H1 (cell line): ENCODE results near the gene ARL3. TPM values are rescaled to one million over a fixed set of nuclear protein-coding genes. Genes with fewer than 3 reads are reported as not detected.

Experiments
- ASH2L ChIP-seq: fragments of 200-600, 300-600 bp; sonication (generic); IDR thresholded peaks from one replicate; pipeline ENCODE4 v1.7.1; 2017; ENCODE audit warnings: low read length
- BACH1 ChIP-seq: IDR thresholded peaks from 2 replicates; pipeline ENCODE4 v1.6.1; 2012; ENCODE audit warnings: low read length, improper control_type of control experiment
- CHD1 ChIP-seq: IDR thresholded peaks from 2 replicates; pipeline ENCODE4 v1.6.1; 2012; ENCODE audit warnings: low read depth, low read length, improper control_type of control experiment
- FOSL1 ChIP-seq: IDR thresholded peaks from 2 replicates; pipeline ENCODE4 v1.6.1; 2011; ENCODE audit warnings: mild to moderate bottlenecking, low read depth, low read length, moderate library complexity; ENCODE audit not compliant: insufficient read depth
- KDM1A ChIP-seq: fragments of 200-600, 300-600 bp; sonication (generic); IDR thresholded peaks from 2 replicates; pipeline ENCODE4 v1.7.1; 2016; ENCODE audit warnings: mild to moderate bottlenecking, low read length, borderline replicate concordance
- NRF1 ChIP-seq: IDR thresholded peaks from 2 replicates; pipeline ENCODE4 v1.6.1; 2011; ENCODE audit warnings: mild to moderate bottlenecking, low read depth, low read length, improper control_type of control experiment
- SAP30 ChIP-seq: fragments of 300-600 bp; sonication (generic); IDR thresholded peaks from 2 replicates; pipeline ENCODE4 v1.7.1; 2012; ENCODE audit warnings: low read length, moderate library complexity, mild to moderate bottlenecking, inconsistent platforms; ENCODE audit not compliant: insufficient read depth, insufficient replicate concordance
- polyA plus RNA-seq, 7 experiments: library from polyadenylated mRNA; depleted of rRNA in 3 of 7; stranded (reverse) in 5 of 7; unstranded in 2 of 7; fragments of >200 nt in 5 of 7; fragments of 200-250 nt in 2 of 7; gene quantifications; 1 replicate in 5 of 7; 2 replicates in 1 of 7; 4 replicates in 1 of 7; pipeline versions ENCODE4 v1.2.1 to v1.2.3, GENCODE V29; 2011 to 2013; ENCODE audit warnings: missing spikeins in 2 of 7, mixed read lengths in 2 of 7
- total RNA-seq: library from RNA; stranded (reverse); fragmentation: NEBNext Ultra II Directional; extraction: Animal tissue kit (Norgen Biotek cat#: 25700); gene quantifications from 2 replicates; pipeline ENCODE4 v1.2.1, GENCODE V29; 2021

The ARL3 gene
- total and polyA plus RNA-seq, 2 of the 8 experiments (the other 6 are each of a cell fraction or from before 2014, with no cell fraction given): 8.8 to 16.2 TPM

DNA sequence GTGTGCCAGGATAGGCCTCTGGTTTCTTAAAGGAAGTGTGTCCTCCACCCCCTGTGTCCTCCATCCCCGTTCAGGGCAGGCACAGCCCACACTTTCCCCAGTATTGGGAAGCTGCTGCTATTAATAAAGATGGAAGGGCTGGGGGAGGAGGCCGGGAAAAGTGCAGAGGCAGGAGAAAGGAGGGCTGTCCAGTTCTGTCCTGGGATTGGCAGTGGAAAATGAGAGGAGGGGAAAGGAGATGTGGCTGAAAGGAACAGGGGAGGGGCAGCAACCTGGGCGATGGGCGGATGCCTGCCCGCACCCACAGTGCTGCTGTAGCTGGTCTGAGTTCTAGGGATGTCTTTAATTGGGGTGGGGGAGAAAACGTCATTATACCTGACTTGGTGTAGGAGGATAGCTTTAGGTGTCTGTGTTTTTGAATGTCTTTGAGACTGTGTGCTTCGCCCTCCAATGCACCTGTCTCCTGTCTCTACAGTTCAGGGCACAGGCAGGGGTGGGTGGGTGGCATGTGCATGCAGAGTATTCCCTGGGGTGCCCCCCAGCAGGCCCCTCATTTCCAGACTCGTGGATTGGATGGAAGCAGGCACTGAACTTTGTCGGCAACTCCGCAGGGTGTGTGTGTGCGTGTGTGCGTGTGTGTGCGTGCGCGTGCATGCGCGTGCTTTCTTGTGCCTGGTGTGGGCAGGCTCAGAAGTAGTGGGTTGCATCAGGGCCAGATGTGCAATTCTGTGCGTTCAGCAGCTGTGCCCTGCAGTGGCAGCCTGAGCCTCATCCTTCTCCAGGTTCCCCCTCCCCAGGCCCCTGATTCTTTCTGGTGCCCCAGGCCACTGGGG is 67.4 kb downstream of the ARL3 start (continued):
- TF ChIP-seq SAP30 (no peak), CHD1 (no peak), ASH2L (no peak), FOSL1 (no peak), NRF1 (no peak), KDM1A (no peak), BACH1 (no peak)
